ENCODE data around the gene KCNG2. TPM values are rescaled to one million over a fixed set of nuclear protein-coding genes. Genes with fewer than 3 reads are reported as not detected.

KCNG2 gene
- total RNA-seq, 1 donor from 2014 or later = 0.22 TPM

DNA sequence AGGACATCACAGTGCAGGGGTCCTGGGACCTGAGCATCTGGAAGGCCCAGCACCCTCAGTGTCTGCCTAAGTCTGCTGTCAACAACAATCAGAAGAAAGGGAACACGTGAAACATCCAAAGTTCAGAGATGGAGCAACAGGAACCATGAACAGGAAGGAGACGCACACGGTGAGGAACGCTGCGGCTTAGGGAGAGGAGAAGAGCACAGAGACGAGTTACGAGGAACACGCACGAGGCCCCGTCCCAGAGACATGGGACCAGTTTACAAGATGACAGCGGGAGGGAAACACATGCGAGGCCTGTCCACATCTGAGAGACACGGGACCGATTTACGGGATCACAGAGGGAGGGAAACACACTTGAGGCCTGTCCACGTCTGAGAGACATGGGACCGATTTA, 2.9 kb upstream of the KCNG2 start:
- intact Hi-C loops (cut with DNase I) = no loop called here
- ATAC-seq (no peak), DNase-seq (ENCODE audit: low spot score) (no peak)

DNA sequence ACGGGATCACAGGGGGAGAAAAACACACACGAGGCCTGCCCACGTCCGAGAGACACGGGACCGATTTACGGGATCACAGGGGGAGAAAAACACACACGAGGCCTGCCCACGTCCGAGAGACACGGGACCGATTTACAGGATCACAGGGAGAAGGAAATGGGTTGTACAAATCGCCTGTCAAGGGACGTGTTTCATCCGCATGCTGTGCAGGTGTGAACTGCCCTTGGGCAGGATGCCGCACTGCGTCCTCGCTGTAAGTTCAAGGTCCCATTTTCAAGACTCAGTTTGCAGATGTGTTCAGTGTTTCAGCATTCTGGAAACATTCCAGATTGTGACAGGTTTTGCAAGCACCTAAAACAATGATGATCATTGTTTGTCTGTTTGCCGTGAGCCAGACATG, 2.3 kb upstream of the KCNG2 start:
- no peak for DNase-seq (ENCODE audit: low spot score)
- intact Hi-C loops (cut with DNase I) = no loop called here
- ATAC-seq = no peak

- no peak for DNase-seq (ENCODE audit: low spot score)
- ATAC-seq = no peak
- intact Hi-C loops (cut with DNase I) = no loop called here
These were observed 1.7 kb upstream of the KCNG2 start for GRCh38 chr18:79796016-79796415.

- DNase-seq (ENCODE audit: low spot score) (peak; percentile 57), ATAC-seq (peak; percentile 27)
These were observed 970 bp upstream of the KCNG2 start for GRCh38 chr18:79796531-79797405.

DNA sequence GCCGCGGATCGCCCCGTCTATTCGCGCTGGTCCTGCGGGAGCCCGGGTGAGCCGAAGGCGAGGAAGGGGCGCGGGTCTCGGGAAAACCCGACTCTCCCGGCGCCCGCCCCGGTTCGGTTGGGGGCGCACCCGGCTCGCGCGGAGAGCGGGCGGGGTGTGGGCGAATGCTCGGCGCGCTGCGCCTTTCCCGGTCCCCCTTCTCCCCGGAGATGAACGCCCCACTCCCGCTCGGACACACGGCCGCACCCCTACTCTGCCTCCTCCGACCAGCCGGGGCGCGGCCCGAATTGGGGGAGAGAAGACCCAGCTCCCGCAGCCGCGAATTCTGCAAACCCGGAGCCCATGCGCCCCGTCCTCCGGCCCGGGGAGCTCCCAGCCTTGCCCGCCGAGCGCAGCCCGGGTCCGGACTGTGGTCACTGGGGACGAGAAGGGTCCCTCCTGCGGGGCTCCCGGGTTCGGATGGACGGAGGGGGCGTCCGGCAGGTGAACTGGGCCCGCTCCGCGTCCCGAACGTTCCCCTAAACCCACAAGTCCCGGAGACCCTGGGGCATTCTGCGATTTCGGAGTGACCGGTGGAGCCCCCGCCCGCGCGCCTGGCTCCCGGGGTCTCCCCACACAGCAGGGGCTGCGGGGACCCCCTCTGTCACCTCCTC, 734 bp downstream of the KCNG2 start:
- no peak for ATAC-seq

More at GRCh38 chr18:79796531-79797405, 970 bp upstream of the KCNG2 start:
- intact Hi-C loops (cut with DNase I) = no loop called here

GRCh38 chr18:79798999-79799370, 1.2 kb downstream of the KCNG2 start:
- peak; percentile 28 for DNase-seq (ENCODE audit: low spot score)
- ATAC-seq = no peak
- intact Hi-C loops (cut with DNase I) = no loop called here

More for the DNA sequence above, 734 bp downstream of the KCNG2 start:
- intact Hi-C loops (cut with DNase I) = no loop called here
- DNase-seq (ENCODE audit: low spot score) = peak; percentile 53

- DNase-seq (ENCODE audit: low spot score) (peak; percentile 50), ATAC-seq (no peak)
- intact Hi-C loops (cut with DNase I) = no loop called here
These were observed 2.1 kb downstream of the KCNG2 start for GRCh38 chr18:79799619-79800370.

- intact Hi-C loops (cut with DNase I) = no loop called here
- DNase-seq (ENCODE audit: low spot score) = peak; percentile 56
- no peak for ATAC-seq
These were observed 2.8 kb downstream of the KCNG2 start for GRCh38 chr18:79800371-79801180.

DNA sequence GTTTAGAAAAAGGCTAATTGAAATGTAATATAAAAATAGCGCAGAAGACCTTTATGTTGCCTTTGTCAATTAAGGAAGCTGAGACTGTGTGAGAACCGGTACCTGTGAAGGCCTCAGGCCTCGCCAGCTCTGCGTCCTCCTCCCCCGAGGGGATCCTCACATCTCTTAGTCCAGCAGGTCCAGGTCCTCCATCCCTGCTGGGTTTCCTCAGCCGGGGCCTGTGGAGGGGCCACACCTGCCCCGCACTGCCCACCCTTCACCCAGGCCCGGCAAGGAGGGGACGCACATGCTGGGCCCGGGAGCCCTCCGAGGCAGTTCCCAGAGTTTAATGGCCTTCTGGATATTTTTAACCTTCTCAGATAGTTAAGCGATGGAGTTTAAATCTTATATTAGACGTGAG, 3.5 kb downstream of the KCNG2 start:
- intact Hi-C loops (cut with DNase I) = no loop called here
- DNase-seq (ENCODE audit: low spot score) (peak; percentile 25), ATAC-seq (no peak)

- ATAC-seq = no peak
- intact Hi-C loops (cut with DNase I) = no loop called here
- peak; percentile 39 for DNase-seq (ENCODE audit: low spot score)
These were observed 3.9 kb downstream of the KCNG2 start for GRCh38 chr18:79801641-79802040.

DNA sequence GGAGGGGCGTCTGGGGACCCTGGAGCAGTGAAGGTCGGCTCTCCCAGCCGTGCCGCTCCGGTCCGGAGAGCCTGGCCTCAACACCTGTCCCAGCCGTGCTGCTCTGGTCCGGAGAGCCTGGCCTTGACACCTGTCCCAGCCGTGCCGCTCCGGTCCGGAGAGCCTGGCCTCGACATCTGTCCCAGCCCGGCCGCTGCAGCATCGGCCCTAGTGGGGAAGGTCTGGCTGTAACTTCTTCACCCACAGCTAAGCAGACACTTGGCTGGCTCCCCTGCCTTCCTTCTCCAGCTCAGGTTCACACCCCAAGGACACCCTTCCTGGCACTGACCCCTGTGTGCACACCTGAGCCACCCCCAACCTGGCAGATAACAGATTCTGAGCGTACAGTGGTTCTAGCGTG, 4.6 kb downstream of the KCNG2 start:
- intact Hi-C loops (cut with DNase I) = no loop called here
- ATAC-seq (no peak), DNase-seq (ENCODE audit: low spot score) (peak; percentile 42)

DNA sequence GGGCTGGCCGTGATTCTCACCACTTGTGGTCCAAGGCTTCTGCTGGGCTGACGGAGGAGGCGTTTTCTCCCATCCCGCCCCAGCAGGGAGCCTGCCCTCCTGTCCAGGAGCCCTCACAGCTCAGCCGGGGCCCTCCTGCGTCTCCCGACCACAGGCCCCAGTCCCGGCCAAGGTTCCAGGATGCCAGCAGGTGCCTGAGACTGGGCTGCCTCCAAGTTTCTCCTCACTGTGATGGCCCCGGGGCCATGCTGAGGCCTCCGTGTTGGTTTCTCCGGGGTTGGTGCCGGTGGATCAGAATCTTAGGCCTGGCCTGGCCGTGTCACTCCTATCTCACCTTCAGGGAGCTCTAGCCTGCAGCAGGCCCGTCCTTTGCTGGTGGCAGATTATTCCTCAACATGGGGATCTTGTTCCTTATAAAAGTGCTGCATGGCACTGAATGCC, 5.9 kb downstream of the KCNG2 start:
- ATAC-seq (no peak), DNase-seq (ENCODE audit: low spot score) (peak; percentile 27)
- intact Hi-C loops (cut with DNase I) = no loop called here

- intact Hi-C loops (cut with DNase I) = no loop called here
- ATAC-seq (no peak), DNase-seq (ENCODE audit: low spot score) (peak; percentile 30)
These were observed 6.5 kb downstream of the KCNG2 start for GRCh38 chr18:79804130-79804787.

DNA sequence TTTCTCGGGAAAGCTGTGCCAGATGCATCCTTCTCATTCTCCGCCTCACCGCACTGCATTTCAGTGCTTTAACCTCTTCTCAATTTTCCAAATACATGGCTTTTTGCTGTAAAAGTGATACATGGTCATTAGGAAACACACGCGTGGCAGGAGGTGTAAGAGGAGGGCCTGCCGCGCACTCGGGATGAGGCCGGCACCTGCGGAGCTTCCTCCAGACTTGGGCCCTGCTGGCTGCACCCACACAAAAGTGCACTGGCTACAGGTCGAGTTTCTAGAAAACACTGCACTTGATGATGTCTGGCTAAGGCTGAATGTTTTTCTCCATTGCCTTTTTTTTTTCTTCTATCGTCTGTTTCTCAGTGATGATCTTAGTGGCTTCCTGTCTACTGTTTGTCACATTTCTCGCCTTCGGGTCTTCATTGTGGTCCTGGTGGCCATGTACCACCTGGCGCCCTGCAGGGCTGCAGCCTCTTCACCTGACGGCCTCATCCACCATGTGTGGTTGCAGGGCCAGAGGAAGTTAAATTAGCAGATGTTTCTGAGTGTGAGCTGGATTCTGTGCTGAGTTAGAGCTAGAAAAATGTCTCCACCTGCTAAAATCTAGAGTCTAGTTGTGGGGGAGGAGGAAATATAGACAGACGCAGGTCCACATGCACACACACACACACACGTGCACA, 7.6 kb downstream of the KCNG2 start:
- no peak for ATAC-seq
- peak; percentile 26 for DNase-seq (ENCODE audit: low spot score)
- intact Hi-C loops (cut with DNase I) = no loop called here

GRCh38 chr18:79805926-79806487, 8.3 kb downstream of the KCNG2 start:
- intact Hi-C loops (cut with DNase I) = no loop called here
- ATAC-seq = no peak

DNA sequence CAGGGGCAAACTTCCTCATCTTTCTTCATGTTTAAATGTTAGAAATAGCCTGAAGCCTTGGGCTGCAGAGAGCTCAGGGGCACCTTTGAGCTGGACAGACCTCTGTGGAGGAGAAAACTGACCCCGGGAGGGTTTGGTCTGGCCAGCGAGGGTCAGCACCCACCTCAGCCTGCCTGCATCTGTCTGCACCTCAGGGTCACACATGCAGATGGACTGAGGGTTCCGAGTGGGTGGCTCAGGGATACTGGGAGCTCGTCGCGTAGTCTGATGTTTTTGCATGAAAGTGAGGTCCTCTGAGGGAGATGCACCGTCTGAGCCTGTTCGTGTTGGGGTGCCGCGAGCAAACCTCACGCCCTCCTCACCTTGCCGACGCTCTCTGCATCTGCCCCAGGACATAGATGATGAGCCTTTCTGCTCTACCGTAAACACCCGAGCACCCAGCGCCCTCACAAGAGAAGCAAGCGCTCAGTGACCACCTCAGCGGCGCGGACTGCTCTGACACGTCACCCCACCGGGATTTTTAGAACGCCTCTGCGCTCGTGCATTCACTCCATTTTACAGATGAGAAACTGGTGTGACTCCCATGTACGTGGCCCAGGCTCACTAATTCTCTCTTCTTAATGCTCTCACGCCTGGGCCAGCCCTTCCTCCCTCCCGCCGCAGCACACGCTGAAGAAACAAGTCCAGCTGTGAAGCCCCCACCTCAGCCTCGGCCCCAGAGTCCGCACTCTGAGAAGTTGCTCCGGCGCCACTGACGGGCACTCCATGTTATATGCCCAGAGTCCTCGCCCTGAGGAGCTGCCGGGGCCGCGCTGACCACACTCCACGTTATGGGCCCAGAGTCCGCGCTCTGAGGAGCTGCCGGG, 9.5 kb downstream of the KCNG2 start:
- intact Hi-C loops (cut with DNase I) = no loop called here
- DNase-seq (ENCODE audit: low spot score) (no peak), ATAC-seq (no peak)

More at GRCh38 chr18:79805926-79806487, 8.3 kb downstream of the KCNG2 start:
- peak; percentile 31 for DNase-seq (ENCODE audit: low spot score)

All from sciatic nerve (tissue), 2 donors.